Measurements from ENCODE around the gene SNU13.
"Not testable (repeated sequence)": the region's sequence is repeated elsewhere in the genome, so short reads cannot be mapped to it uniquely, and the experiment has no call there.

SNU13 gene

GRCh38 chr22:41688365-41689211, at the start of gene SNU13:
SNU13 (minus strand) TSS chr22:41688867; CDS start chr22:41688796, 71 bp downstream.
- DNase-seq (ENCODE audit: low read depth in 2 of 2), result peak; percentile 87 to 88

- DNase-seq (ENCODE audit: low read depth in 2 of 2), result not testable (repeated sequence)
These were observed 44.6 kb upstream of the SNU13 start for GRCh38 chr22:41733241-41733640.

GRCh38 chr22:41732096-41732772, 43.6 kb upstream of the SNU13 start:
- no peak for DNase-seq (ENCODE audit: low read depth in 2 of 2)

- DNase-seq (ENCODE audit: low read depth in 2 of 2), result no peak
These were observed 42.9 kb upstream of the SNU13 start for GRCh38 chr22:41731609-41732008.

- DNase-seq (ENCODE audit: low read depth in 2 of 2), result no peak
These were observed 36.9 kb upstream of the SNU13 start for GRCh38 chr22:41725510-41726110.

GRCh38 chr22:41722496-41722895, 33.8 kb upstream of the SNU13 start:
- DNase-seq (ENCODE audit: low read depth in 2 of 2), result no peak

GRCh38 chr22:41713004-41713403, 24.3 kb upstream of the SNU13 start:
- DNase-seq (ENCODE audit: low read depth in 2 of 2), result no peak

GRCh38 chr22:41709341-41709740, 20.7 kb upstream of the SNU13 start:
- no peak for DNase-seq (ENCODE audit: low read depth in 2 of 2)

GRCh38 chr22:41702763-41703162, 14.1 kb upstream of the SNU13 start:
- DNase-seq (ENCODE audit: low read depth in 2 of 2), result no peak

- no peak for DNase-seq (ENCODE audit: low read depth in 2 of 2)
These were observed 11.4 kb upstream of the SNU13 start for GRCh38 chr22:41700108-41700364.

GRCh38 chr22:41699264-41700107, 10.8 kb upstream of the SNU13 start, which contains the start of gene MEI1:
MEI1 (plus strand) TSS chr22:41699503; CDS start chr22:41699539, 36 bp downstream.
- DNase-seq (ENCODE audit: low read depth in 2 of 2), result peak; percentile 86 to 87

- DNase-seq (ENCODE audit: low read depth in 2 of 2), result peak; percentile 90 to 92
These were observed 8.6 kb upstream of the SNU13 start for GRCh38 chr22:41697126-41697775.

GRCh38 chr22:41696703-41697102, 8.0 kb upstream of the SNU13 start:
- no peak for DNase-seq (ENCODE audit: low read depth in 2 of 2)

- no peak for DNase-seq (ENCODE audit: low read depth in 2 of 2)
These were observed 6.5 kb upstream of the SNU13 start for GRCh38 chr22:41695211-41695610.

- DNase-seq (ENCODE audit: low read depth in 2 of 2), result no peak
These were observed 1.8 kb upstream of the SNU13 start for GRCh38 chr22:41690476-41690875.

GRCh38 chr22:41687901-41688364, 734 bp downstream of the SNU13 start:
- no peak for DNase-seq (ENCODE audit: low read depth in 2 of 2)

GRCh38 chr22:41686890-41687289, 1.8 kb downstream of the SNU13 start:
- DNase-seq (ENCODE audit: low read depth in 2 of 2), result not testable (repeated sequence)

GRCh38 chr22:41684194-41684593, 4.5 kb downstream of the SNU13 start:
- no peak for DNase-seq (ENCODE audit: low read depth in 2 of 2)

- no peak for DNase-seq (ENCODE audit: low read depth in 2 of 2)
These were observed 5.1 kb downstream of the SNU13 start for GRCh38 chr22:41683616-41684015.

GRCh38 chr22:41683052-41683451, 5.6 kb downstream of the SNU13 start:
- no peak for DNase-seq (ENCODE audit: low read depth in 2 of 2)
